CD4-positive, alpha-beta T cell treated with Interleukin-1 beta for 1 hour (primary cell): Measurements from ENCODE around the gene LRRC8D.

ENCODE experiments used
- DNase-seq, 2 donors: peaks; one replicate each; pipeline ENCODE4 v3.0.0-alpha.2; 2020 to 2022

The LRRC8D gene

GRCh38 chr1:89943846-89944781, 123.3 kb downstream of the LRRC8D start:
- DNase-seq, result no peak

DNA sequence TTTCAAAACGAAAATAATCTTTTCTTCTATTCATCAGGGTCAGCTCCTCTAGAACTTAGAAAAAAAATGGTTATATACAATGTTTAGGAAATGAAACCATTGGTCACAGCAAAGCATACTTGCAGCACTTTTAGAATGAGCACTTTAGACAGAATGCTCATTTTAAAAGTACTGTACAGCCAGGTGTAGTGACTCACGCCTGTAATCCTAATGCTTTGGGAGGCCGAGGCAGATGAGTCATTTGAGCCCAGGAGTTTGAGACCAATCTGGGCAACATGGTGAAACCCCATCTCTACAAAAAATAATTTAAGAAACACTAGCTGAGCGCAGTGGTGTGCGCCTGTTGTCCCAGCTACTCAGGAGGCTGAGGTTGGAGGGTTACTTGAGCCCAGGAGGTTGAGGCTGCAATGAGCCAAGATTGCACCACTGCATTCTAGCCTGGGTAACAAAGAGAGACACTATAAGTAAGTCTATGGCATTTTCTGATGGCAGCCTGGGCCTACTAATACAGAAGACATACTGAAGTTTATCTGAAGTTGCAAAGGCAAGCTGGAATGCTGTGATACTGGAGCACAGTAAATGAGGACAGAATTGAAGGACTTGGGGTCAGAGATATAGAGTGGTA, 125.1 kb downstream of the LRRC8D start:
- DNase-seq, result no peak

- DNase-seq, result no peak
Measured at GRCh38 chr1:89946532-89946931, 125.7 kb downstream of the LRRC8D start.

DNA sequence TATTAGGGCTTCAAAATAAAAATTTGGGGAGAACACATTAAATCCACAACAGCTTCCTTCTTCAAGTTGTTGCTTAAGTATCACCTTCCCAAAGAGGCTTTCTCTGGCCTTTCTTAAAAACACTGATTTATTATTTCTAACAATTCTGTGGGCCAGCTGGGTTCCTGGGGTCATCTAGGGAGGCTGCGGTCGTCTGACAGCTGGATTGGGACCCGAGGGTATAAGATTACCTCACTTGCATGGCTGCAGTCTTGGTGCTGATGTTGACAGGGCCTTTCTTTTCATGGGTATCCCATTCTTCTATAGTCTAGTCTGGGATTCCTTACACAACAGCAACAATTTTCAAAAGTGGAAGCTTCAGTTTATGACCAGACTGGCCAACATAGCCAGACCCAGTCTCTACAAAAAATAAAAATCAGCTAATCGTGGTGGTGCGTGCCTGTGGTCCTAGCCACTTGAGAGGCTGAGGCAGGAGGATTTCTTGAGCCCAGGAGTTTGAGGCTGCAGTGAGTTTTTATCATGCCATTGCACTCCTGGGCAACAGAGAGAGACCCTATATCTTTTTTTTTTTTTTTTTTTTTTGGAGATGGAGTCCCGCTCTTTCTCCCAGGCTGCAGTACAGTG, 128.0 kb downstream of the LRRC8D start:
- no peak for DNase-seq

DNA sequence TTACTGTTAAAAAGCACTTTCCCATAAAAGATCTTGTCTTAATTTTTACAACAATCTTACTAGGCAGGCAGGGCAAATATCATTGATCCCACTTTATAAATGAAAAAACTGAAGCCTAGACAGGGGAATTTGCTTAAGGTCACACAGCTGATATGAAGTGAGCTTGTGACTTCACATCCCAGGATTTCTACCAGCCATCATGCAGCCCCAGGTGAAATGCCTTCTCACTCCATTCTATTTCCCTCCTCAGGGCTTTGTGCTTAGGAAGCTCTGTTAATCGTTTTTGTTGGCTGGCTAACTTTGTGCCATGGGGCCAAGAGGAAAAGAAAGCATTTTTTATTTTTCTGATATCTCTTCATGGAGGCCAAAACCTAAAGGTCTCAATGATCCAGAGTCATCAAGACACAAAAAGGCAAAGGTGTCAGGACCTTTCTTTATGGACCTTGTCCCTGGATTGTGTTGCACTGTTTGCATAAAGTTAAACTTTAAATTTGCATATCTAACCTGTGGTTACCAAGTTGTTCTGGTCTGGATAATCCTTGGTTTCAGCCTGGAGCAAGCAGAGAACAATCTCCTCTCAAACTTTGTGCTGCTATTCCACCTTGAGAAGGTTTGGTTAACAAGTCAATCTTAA, 129.3 kb downstream of the LRRC8D start:
- no peak for DNase-seq

DNA sequence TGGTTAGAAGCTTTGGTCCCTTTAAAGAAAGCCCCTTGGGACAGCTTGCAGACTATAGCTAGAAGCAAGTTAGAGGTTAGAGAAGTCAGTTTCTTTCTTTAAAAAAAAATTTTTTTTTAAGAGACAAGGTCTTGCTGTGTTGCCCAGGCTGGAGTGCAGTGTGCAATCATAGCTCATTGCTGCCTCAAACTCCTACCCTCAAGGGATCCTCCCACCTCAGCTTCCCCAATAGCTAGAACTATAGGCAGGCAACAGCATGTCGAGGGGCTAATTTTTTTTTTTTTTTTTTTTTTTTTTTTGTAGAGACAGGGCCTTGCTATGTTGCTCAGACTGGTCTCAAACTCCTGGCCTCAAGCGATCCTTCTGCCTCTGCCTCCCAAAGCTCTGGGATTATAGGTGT, 129.9 kb downstream of the LRRC8D start:
- no peak for DNase-seq

DNA sequence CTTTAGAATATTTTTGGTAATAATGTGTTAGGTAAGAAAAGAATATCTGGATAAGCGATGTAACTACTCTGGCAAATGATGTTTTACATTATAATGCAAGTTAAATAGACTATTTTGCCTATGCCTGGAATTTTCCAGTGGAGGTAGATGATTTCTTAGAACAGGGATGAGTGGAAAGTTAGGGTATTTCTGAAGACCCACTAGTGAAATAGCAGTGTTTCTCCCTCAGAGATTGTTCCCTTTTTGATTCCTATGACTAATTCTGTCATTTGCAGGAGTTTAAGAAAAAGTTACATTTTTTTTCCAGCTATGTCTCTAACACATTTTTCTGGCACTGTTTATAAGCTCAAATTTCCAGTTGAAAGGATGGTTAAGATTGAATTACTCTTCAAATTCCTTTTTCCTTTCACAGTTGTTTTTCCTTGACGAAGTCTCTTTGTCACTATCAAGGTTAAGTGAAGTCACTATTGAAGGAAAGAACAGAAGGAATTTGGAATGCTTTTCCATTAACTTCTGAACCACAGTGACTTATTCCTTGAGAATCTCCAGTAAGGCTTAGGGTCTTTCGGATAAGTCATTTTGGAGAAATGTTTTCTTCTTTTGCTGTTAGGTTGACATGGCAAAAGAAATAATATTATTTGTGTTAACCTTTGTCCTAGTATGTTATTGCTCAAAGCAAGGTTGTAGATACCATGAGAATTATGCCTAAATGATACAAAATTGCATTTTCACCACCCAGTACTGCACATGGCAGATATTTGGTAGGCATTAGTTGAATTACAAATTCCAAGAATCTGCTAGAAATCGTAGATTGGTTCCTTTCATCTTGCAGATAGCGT, 131.2 kb downstream of the LRRC8D start:
- DNase-seq, result no peak

- no peak for DNase-seq
Measured at GRCh38 chr1:89952605-89953130, 131.8 kb downstream of the LRRC8D start.

- peak; percentile 26 to 28 for DNase-seq
Measured at GRCh38 chr1:89953131-89953626, 132.3 kb downstream of the LRRC8D start.

- DNase-seq, result no peak
Measured at GRCh38 chr1:89953929-89954328, 133.1 kb downstream of the LRRC8D start.

DNA sequence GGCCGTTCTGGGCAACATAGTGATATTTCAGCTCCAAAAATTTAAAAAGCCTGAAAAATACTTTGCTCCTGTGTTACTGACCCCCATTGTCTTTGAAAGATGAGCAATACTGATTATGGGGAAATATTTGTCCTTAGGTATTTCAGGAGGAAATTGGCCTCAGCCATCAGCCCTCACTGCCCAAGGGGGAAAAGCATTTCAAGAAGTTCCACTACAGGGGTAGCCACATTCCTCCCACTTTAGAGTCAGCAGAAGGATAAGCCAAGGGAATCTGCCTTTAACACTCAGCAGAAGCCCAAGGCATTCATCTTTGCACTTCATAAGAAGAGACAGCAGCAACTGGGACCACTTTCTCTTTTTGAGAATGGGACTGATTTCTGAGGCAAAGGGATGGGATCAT, 133.6 kb downstream of the LRRC8D start:
- no peak for DNase-seq

DNA sequence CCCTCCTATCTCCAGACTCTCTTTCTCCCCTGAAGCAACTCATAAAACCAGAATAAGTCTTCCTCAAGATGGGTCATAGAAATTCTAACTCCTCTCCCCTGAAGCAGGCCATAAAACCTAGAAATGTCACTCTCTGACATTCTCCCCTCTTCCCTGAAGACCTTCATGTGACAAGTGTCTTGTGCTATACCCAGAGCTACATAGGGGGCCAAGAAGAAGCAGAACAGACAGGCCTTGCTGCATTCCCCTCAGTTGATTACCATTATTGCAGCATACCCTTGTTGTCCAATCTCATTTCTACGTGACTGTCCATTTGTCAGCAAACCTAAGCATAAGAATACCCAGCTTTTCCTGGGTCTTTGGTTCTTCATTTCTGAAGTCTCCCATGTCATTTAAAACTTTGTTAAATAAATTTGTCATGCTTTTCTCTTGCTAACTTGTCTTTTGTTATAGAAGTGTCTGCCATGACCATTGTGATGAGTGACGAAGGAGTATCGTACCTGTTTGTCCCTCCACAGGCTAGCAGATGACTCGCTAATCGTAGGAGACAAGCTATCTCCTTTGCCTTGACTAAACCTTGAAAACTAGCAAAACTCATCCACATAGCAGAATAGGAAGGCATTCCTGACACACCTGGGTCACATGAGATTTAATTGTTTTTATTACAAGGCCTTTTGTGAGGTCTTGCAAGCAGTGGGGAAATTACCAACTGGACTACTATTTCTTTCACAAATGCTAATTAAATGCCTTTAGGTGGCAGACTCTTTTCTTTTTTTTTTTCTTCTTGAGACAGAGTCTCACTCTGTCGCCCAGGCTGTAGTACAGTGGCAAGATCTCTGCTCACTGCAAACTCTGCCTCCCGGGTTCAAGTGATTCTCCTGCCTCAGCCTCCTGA, 134.7 kb downstream of the LRRC8D start:
- no peak for DNase-seq

DNA sequence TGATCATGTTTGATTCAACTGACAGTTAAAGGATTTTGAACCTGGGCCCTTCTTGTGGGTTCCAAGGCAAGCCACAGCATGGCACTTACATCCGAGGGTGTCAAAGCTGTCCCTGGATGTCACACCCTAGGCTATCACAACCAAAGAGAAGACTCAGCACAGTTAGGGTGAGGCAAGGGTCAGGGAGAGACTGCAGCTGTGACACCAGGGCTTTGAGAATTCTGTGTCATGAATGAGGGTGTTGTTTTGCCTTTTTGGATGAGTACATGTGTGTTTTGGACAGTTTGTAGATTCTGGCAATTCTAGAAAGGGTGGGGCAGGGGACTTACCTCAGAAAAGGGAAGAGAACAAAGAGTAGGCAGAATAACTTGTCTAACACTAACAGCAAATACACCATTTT, 136.3 kb downstream of the LRRC8D start:
- DNase-seq, result no peak

DNA sequence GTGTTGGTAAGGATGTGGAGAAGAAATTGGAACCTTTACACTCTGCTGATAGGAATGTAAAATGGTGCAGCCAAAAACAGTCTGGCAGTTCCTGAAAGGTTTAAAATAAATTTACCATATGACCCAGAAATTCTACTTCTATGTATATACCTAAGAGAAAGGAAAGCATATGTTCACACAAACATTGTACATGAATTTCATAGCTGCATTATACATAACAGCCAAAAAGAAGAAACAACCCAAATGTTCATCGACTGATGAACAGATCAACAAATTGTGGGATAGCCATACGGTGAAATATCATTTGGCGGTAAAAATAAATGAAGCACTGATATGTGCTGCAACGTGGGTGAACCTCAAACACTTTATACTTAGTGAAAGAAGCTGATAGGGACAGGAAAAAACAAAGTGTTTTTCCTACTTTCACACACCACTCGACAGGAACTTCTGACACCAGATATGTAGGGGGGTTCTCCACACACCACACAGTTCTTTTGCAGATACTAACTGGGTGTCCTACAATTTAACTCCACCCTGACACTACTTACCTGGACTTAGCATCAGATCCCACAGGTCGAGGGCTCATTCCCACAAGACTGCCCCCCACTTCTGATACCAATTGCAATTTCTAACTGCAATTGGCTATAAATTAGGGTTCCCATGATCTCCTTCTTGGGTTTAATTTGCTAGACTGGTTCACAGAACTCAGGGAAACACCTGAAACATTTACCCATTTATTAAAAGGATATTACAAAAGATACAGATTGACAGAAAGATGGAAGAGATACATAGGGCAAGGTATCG, 138.2 kb downstream of the LRRC8D start:
- no peak for DNase-seq

DNA sequence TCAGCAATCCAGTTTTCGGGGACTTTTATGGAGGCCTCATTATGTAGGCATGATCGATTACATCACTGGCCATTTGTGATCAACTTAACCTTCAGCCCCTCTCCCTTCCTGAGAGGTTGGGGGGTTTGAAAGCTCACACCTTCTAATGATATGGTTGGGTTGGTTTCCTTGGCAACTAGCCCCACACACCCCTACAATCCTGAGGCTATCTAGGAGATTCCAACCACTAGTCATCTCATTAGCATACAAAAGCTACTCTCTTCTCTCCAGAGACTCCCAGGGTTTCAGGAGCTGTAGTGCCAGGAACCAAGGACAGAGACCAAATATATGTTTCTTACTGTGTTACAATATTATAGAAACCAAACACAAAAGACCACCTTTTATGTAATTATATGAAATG, 138.9 kb downstream of the LRRC8D start:
- no peak for DNase-seq

- no peak for DNase-seq
Measured at GRCh38 chr1:89962024-89962741, 141.4 kb downstream of the LRRC8D start.

GRCh38 chr1:89962742-89963075, 141.9 kb downstream of the LRRC8D start:
- DNase-seq, result no peak

DNA sequence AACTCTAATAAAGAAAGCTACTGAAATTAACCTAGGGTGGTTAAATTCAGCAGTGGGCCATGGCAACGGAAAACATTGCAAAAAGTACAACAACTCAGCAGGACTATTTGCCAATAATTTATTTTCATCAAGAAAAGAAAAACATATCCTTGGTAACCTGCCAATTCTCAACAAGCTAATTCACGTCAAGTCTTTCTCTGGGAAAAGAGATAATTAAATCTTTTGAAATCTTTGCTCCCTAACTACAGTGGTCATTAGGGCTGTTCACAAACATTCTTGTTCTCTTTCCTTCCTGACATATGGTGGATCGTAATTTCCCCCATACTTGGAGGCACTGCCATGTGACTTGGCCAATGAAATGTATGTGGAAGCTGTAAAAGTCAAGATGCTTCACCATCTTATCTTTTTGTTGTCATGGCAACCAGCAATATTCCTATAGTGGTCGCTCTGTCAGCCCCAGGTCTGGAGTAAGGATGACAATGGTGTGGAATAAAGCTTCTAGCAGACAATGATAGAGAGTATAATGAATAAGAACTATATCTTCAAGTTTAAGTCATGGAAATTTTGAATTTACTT, 144.4 kb downstream of the LRRC8D start:
- DNase-seq, result no peak

- no peak for DNase-seq
Measured at GRCh38 chr1:89966656-89967055, 145.8 kb downstream of the LRRC8D start.
